ENCODE data around the gene PEAK1.

DNA sequence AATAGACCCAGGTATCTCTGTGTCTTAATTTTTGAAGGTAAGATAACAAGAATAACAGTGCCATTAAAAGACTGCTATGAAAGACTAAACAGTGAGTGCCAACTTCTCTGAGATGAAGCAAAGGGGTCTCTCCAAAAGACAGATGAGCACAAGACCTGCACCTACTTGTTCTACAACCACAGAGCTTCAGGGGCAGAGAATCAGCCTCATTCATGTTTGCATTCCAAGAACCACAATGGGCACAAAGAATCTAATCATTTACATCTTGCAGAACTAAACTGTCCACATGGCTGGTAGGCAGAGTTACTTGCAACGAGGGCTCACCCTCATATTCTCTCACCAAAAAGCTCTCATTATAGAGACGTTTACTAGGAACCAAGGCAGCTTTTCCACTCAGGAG, 83.9 kb downstream of the PEAK1 start:
- TF ChIP-seq, protein P1, sequence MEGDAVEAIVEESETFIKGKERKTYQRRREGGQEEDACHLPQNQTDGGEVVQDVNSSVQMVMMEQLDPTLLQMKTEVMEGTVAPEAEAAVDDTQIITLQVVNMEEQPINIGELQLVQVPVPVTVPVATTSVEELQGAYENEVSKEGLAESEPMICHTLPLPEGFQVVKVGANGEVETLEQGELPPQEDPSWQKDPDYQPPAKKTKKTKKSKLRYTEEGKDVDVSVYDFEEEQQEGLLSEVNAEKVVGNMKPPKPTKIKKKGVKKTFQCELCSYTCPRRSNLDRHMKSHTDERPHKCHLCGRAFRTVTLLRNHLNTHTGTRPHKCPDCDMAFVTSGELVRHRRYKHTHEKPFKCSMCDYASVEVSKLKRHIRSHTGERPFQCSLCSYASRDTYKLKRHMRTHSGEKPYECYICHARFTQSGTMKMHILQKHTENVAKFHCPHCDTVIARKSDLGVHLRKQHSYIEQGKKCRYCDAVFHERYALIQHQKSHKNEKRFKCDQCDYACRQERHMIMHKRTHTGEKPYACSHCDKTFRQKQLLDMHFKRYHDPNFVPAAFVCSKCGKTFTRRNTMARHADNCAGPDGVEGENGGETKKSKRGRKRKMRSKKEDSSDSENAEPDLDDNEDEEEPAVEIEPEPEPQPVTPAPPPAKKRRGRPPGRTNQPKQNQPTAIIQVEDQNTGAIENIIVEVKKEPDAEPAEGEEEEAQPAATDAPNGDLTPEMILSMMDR (conservative IDR thresholded peaks at IDR 0.05; ENCODE audit: low read depth, low read length) = no peak
- TF ChIP-seq EZH2 (IDR thresholded peaks at IDR 0.05; ENCODE audit: low read length, unreplicated experiment) = no peak
- no peak for TF ChIP-seq EZH2phosphoT487 (IDR thresholded peaks at IDR 0.05; ENCODE audit: borderline replicate concordance, low read length)

Measured in PC-3 (cell line).